Suprapubic skin (tissue), 3 donors: ENCODE results near the gene NCK1.

Experiments
- EP300 ChIP-seq: sonication (generic); formaldehyde crosslinking; IDR thresholded peaks from one replicate; pipeline ENCODE4 v1.6.1; 2017; ENCODE audit warnings: antibody characterized with exemption
- POLR2A ChIP-seq, 2 donors: fragments of 450-650 bp; IDR thresholded peaks; one replicate each; pipeline ENCODE4 v1.6.1; 2017; ENCODE audit warnings: antibody characterized with exemption in 2 of 2, mild to moderate bottlenecking in 2 of 2, moderate library complexity in 2 of 2
- TF ChIP-seq, protein P1 (sequence below), 2 donors: fragments of 200-600 bp in 1 of 2; fragments of 450-650 bp in 1 of 2; sonication (generic) in 1 of 2; IDR thresholded peaks; one replicate each; pipeline ENCODE4 v1.5.1; 2016 to 2019; ENCODE audit warnings: antibody characterized with exemption in 2 of 2, mild to moderate bottlenecking in 1 of 2, moderate library complexity in 1 of 2

DNA sequence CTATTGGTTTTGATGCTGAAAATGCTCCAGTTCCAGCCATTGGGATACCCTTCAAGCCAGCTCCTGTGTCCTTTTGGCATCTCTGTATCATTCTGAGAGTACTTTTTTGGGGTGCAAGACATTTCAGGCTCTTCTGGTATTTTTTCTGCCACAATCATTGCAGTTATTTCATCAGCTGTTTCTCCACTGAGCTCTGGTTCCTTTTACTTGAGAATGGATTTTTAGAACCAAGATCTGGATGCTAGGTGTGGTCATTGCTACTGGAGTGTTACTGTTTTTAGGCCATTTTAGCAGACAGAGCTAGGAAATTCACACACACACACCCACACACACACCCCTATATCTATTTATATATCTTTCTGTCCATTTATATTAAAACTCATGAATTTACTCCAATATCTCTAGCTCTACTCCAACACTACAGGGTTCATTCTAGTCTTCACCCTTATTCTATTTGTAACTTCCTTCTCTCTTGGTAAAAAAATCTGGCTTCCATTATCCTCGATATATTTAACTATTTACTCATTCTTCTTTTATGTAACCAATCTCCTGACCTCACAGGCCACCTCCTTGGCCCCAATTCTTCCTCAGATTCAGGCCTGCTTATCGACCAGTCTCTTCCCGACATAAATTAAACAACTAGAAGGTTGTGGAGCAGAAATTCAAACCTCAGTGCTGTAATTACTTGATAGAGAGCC, 26.0 kb upstream of the NCK1 start:
- TF ChIP-seq, protein P1, sequence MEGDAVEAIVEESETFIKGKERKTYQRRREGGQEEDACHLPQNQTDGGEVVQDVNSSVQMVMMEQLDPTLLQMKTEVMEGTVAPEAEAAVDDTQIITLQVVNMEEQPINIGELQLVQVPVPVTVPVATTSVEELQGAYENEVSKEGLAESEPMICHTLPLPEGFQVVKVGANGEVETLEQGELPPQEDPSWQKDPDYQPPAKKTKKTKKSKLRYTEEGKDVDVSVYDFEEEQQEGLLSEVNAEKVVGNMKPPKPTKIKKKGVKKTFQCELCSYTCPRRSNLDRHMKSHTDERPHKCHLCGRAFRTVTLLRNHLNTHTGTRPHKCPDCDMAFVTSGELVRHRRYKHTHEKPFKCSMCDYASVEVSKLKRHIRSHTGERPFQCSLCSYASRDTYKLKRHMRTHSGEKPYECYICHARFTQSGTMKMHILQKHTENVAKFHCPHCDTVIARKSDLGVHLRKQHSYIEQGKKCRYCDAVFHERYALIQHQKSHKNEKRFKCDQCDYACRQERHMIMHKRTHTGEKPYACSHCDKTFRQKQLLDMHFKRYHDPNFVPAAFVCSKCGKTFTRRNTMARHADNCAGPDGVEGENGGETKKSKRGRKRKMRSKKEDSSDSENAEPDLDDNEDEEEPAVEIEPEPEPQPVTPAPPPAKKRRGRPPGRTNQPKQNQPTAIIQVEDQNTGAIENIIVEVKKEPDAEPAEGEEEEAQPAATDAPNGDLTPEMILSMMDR (IDR thresholded peaks at IDR 0.05): no peak
- TF ChIP-seq EP300 (no peak), POLR2A (IDR thresholded peaks at IDR 0.05) (no peak)
